B cell (primary cell): ENCODE results near the gene C14orf119.

Experiments used
- EZH2 ChIP-seq: IDR thresholded peaks from 2 replicates; pipeline ENCODE4 v1.6.1; 2012; ENCODE audit warnings: borderline replicate concordance, low read depth, mild to moderate bottlenecking, moderate library complexity, low read length; ENCODE audit not compliant: insufficient read depth, poor library complexity, severe bottlenecking
- TF ChIP-seq, protein P1 (sequence below): fragments of 200-600 bp; IDR thresholded peaks from one replicate; pipeline ENCODE4 v1.8.0; 2022; ENCODE audit warnings: antibody characterized with exemption, mild to moderate bottlenecking

DNA sequence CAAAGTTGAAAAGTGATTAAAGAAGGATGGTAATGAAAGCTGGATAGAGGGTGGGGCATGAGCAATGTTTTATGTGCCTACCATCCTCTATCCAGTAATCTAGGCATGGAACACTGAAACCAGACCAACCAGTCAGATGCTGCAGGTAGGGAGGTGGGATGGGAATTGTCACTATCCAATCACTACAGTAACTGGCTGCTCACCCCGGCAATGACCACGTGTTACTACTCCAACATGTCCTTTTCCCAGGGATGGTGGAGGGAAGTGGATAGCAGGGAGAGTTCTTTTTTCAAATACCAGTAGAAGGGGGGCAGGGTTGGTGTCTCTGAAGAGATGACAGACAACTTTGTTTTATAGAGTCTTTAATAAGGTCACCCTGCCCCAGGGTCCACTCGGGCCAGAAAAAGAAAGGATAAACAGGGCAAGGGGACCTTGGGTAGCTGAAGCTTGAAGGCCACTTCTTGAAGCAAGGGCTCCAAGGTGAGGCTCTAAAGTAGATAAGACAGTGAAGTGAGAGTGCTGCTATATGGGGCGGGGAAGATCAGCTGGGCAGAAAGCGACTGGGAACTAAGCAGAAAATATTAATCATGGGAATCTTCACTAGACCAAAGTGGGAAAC, 23.3 kb upstream of the C14orf119 start:
- TF ChIP-seq, protein P1, sequence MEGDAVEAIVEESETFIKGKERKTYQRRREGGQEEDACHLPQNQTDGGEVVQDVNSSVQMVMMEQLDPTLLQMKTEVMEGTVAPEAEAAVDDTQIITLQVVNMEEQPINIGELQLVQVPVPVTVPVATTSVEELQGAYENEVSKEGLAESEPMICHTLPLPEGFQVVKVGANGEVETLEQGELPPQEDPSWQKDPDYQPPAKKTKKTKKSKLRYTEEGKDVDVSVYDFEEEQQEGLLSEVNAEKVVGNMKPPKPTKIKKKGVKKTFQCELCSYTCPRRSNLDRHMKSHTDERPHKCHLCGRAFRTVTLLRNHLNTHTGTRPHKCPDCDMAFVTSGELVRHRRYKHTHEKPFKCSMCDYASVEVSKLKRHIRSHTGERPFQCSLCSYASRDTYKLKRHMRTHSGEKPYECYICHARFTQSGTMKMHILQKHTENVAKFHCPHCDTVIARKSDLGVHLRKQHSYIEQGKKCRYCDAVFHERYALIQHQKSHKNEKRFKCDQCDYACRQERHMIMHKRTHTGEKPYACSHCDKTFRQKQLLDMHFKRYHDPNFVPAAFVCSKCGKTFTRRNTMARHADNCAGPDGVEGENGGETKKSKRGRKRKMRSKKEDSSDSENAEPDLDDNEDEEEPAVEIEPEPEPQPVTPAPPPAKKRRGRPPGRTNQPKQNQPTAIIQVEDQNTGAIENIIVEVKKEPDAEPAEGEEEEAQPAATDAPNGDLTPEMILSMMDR, result no peak
- no peak for TF ChIP-seq EZH2
